ENCODE data around the gene NSMCE1.

DNA sequence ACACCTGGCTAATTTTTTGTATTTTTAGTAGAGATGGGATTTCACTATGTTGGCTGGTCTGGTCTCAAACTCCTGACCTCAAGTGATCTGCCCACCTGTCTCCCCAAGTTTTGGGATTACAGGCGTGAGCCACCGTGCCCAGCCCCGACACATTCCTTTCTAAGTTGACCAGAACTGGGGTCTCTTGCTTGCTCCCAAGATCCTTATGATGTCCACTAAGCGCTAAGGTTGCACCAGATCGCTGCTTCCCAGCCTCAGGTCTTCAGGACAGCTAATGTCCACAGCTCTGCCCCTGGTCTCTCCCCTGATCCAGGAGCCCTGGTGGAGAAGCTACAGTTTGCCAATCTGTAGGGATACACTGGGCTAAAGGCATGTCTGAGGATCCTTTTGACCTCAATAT is 29.5 kb downstream of the NSMCE1 start:
- no peak for TF ChIP-seq REST (IDR thresholded peaks at IDR 0.05)
- TF ChIP-seq, protein P1, sequence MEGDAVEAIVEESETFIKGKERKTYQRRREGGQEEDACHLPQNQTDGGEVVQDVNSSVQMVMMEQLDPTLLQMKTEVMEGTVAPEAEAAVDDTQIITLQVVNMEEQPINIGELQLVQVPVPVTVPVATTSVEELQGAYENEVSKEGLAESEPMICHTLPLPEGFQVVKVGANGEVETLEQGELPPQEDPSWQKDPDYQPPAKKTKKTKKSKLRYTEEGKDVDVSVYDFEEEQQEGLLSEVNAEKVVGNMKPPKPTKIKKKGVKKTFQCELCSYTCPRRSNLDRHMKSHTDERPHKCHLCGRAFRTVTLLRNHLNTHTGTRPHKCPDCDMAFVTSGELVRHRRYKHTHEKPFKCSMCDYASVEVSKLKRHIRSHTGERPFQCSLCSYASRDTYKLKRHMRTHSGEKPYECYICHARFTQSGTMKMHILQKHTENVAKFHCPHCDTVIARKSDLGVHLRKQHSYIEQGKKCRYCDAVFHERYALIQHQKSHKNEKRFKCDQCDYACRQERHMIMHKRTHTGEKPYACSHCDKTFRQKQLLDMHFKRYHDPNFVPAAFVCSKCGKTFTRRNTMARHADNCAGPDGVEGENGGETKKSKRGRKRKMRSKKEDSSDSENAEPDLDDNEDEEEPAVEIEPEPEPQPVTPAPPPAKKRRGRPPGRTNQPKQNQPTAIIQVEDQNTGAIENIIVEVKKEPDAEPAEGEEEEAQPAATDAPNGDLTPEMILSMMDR (IDR thresholded peaks at IDR 0.05; ENCODE audit: low read depth, low read length, missing input control), result no peak
- no peak for TF ChIP-seq MAX (IDR thresholded peaks at IDR 0.05)
- TF ChIP-seq RXRA (IDR thresholded peaks at IDR 0.05), result no peak
- no peak for TF ChIP-seq ZBTB33 (IDR thresholded peaks at IDR 0.05)
- TF ChIP-seq HNF4A (conservative IDR thresholded peaks at IDR 0.05), result no peak
- TF ChIP-seq NR2F2 (IDR thresholded peaks at IDR 0.05), result no peak
